Hindlimb muscle (tissue), 1 donor: ENCODE data around the gene SLC39A11. TPM values are rescaled to one million over a fixed set of nuclear protein-coding genes. Genes with fewer than 3 reads are reported as not detected.

Source experiments
- DNase-seq: peaks from one replicate; pipeline ENCODE4 v3.0.0-alpha.2; 2013
- polyA plus RNA-seq: library from polyadenylated mRNA; unstranded; fragments of 120-200 nt; gene quantifications from one replicate; pipeline ENCODE4 v1.2.1, GENCODE V29; 2013; ENCODE audit not compliant: insufficient read length

Gene SLC39A11
- polyA plus RNA-seq, 1 donor, result 9.3 TPM

- peak; percentile 42 for DNase-seq
Measured at GRCh38 chr17:73042809-73043685, 49.4 kb downstream of the SLC39A11 start.

- DNase-seq, result no peak
Measured at GRCh38 chr17:73042225-73042624, 50.3 kb downstream of the SLC39A11 start.

- DNase-seq, result no peak
Measured at GRCh38 chr17:73039282-73039681, 53.2 kb downstream of the SLC39A11 start.

GRCh38 chr17:73031472-73031871, 61.0 kb downstream of the SLC39A11 start:
- DNase-seq, result no peak

GRCh38 chr17:73030995-73031394, 61.5 kb downstream of the SLC39A11 start:
- no peak for DNase-seq

GRCh38 chr17:73030501-73030921, 62.0 kb downstream of the SLC39A11 start:
- DNase-seq, result no peak

- DNase-seq, result no peak
Measured at GRCh38 chr17:73029991-73030390, 62.5 kb downstream of the SLC39A11 start.

GRCh38 chr17:73029021-73029420, 63.5 kb downstream of the SLC39A11 start:
- no peak for DNase-seq

- DNase-seq, result no peak
Measured at GRCh38 chr17:73028299-73028755, 64.2 kb downstream of the SLC39A11 start.

GRCh38 chr17:73027130-73027741, 65.3 kb downstream of the SLC39A11 start:
- no peak for DNase-seq

GRCh38 chr17:73025041-73025560, 67.4 kb downstream of the SLC39A11 start:
- DNase-seq, result no peak

- no peak for DNase-seq
Measured at GRCh38 chr17:73023759-73024158, 68.7 kb downstream of the SLC39A11 start.

- no peak for DNase-seq
Measured at GRCh38 chr17:73022694-73023093, 69.8 kb downstream of the SLC39A11 start.

- no peak for DNase-seq
Measured at GRCh38 chr17:73021771-73022170, 70.7 kb downstream of the SLC39A11 start.

GRCh38 chr17:73020110-73020509, 72.4 kb downstream of the SLC39A11 start:
- no peak for DNase-seq

- DNase-seq, result no peak
Measured at GRCh38 chr17:73018599-73018998, 73.9 kb downstream of the SLC39A11 start.

GRCh38 chr17:73017658-73018057, 74.8 kb downstream of the SLC39A11 start:
- no peak for DNase-seq

GRCh38 chr17:73015722-73016276, 76.7 kb downstream of the SLC39A11 start:
- DNase-seq, result no peak

GRCh38 chr17:73013816-73014663, 78.4 kb downstream of the SLC39A11 start:
- no peak for DNase-seq

GRCh38 chr17:73013301-73013700, 79.2 kb downstream of the SLC39A11 start:
- peak; percentile 2 for DNase-seq

- DNase-seq, result no peak
Measured at GRCh38 chr17:73011016-73011486, 81.4 kb downstream of the SLC39A11 start.

- DNase-seq, result no peak
Measured at GRCh38 chr17:73010414-73010813, 82.1 kb downstream of the SLC39A11 start.
